Measurements from ENCODE around the gene CD84.

Gene CD84

DNA sequence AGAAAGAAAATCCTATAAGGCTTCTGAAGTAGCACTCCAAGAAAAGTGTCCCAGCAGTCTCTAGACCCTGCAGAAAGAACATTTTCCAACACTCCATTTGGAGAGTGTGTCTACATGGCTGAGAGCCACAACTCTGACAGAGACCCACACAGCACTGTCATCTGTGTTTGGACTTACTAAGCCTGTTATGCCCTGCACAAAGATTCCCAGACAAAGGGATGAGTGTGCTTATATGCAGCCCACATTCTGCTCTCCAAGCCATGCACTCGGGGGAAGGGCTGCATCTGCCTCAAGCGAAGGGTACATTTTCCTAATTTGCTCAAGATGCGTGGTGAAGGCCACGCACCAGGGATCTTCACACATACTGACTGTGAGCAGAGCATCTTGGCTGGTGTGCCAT lies 31.9 kb downstream of the CD84 start:
- H3K9ac ChIP-seq (ENCODE audit: low read length), result no peak overlapping the region
- no peak overlapping the region for H3K4me3 ChIP-seq (ENCODE audit: insufficient read depth, low read length, poor library complexity, severe bottlenecking)
- H3K27ac ChIP-seq (ENCODE audit: low read depth, low read length), result no peak overlapping the region
- H3K9me2 ChIP-seq (replicated peaks; ENCODE audit: insufficient read depth, low read length), result no peaks in the 10 kb centered on the region
- H3K4me2 ChIP-seq (ENCODE audit: low read depth, low read length, poor library complexity, severe bottlenecking), result no peak overlapping the region
- no peaks in the 10 kb centered on the region for H3F3A ChIP-seq (ENCODE audit: insufficient read depth)
- H3K36me3 ChIP-seq (ENCODE audit: low read length), result no peaks in the 10 kb centered on the region; the same call in 1 of the 2 replicates
- H3K27me3 ChIP-seq (ENCODE audit: low read length), result no peaks in the 10 kb centered on the region
- H4K20me1 ChIP-seq (ENCODE audit: low read depth, low read length), result no peaks in the 10 kb centered on the region
- no peaks in the 10 kb centered on the region for H3K9me3 ChIP-seq (ENCODE audit: insufficient read depth, low read length)
- TF ChIP-seq, protein P1, sequence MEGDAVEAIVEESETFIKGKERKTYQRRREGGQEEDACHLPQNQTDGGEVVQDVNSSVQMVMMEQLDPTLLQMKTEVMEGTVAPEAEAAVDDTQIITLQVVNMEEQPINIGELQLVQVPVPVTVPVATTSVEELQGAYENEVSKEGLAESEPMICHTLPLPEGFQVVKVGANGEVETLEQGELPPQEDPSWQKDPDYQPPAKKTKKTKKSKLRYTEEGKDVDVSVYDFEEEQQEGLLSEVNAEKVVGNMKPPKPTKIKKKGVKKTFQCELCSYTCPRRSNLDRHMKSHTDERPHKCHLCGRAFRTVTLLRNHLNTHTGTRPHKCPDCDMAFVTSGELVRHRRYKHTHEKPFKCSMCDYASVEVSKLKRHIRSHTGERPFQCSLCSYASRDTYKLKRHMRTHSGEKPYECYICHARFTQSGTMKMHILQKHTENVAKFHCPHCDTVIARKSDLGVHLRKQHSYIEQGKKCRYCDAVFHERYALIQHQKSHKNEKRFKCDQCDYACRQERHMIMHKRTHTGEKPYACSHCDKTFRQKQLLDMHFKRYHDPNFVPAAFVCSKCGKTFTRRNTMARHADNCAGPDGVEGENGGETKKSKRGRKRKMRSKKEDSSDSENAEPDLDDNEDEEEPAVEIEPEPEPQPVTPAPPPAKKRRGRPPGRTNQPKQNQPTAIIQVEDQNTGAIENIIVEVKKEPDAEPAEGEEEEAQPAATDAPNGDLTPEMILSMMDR (IDR thresholded peaks at IDR 0.05; ENCODE audit: insufficient read depth, low read length, poor library complexity, severe bottlenecking), result no peak
- no peak for TF ChIP-seq EZH2phosphoT487 (conservative IDR thresholded peaks at IDR 0.05; ENCODE audit: low read length)
- no peak overlapping the region for H2AFZ ChIP-seq (ENCODE audit: low read depth, low read length, severe bottlenecking)
- no peaks in the 10 kb centered on the region for H3K79me2 ChIP-seq (ENCODE audit: insufficient read depth, low read length)

DNA sequence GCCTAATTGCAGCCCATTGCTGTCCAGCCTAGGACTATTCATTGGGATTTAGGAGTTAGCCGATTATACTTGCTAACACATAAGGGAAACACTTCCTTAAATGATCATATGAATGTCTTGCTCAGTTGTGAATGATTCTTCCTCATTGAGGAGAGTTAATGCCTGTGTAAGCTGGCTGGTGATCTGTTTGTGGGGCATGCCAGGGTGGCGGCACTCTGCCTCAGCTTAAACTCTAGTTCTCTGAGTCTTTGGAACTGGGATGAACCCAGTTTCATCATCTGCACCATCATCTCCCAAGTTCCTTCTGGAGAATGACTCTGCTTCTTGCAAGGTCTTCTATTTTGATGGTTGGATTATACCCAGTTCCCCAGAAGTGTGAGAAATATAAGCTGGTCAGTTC lies 32.4 kb downstream of the CD84 start:
- TF ChIP-seq EZH2phosphoT487 (conservative IDR thresholded peaks at IDR 0.05; ENCODE audit: low read length), result no peak
- TF ChIP-seq, protein P1 (IDR thresholded peaks at IDR 0.05; ENCODE audit: insufficient read depth, low read length, poor library complexity, severe bottlenecking), result no peak
- H4K20me1 ChIP-seq (ENCODE audit: low read depth, low read length), result no peaks in the 10 kb centered on the region
- no peaks in the 10 kb centered on the region for H3K27me3 ChIP-seq (ENCODE audit: low read length)
- no peaks in the 10 kb centered on the region for H3K79me2 ChIP-seq (ENCODE audit: insufficient read depth, low read length)
- no peak overlapping the region for H3K4me2 ChIP-seq (ENCODE audit: low read depth, low read length, poor library complexity, severe bottlenecking)
- no peaks in the 10 kb centered on the region for H3K36me3 ChIP-seq (ENCODE audit: low read length)
- H3K9me3 ChIP-seq (ENCODE audit: insufficient read depth, low read length), result no peaks in the 10 kb centered on the region
- no peak overlapping the region for H3K27ac ChIP-seq (ENCODE audit: low read depth, low read length)
- no peaks in the 10 kb centered on the region for H3F3A ChIP-seq (ENCODE audit: insufficient read depth)
- H3K9ac ChIP-seq (ENCODE audit: low read length), result no peak overlapping the region
- no peaks in the 10 kb centered on the region for H3K9me2 ChIP-seq (replicated peaks; ENCODE audit: insufficient read depth, low read length)
- H3K4me3 ChIP-seq (ENCODE audit: insufficient read depth, low read length, poor library complexity, severe bottlenecking), result no peak overlapping the region
- no peak overlapping the region for H2AFZ ChIP-seq (ENCODE audit: low read depth, low read length, severe bottlenecking)

DNA sequence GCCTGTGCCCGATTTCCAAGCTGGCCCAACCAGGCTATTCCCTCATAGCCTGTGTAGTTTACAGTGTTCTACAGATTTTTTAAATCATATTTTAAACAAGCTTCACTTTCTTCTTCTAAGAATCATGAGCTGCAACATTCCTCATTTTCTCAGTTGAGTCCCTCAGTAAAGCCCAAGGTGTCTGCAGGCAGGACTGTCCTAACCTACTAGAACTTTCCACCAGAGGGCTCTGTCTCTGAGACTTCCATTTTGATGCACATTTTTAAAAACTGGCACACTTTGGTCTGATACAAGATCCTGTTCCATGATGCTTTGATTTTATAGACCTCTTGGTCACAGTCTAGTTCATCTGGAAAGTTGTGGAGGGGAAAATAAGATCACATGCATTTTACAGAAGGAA lies 34.6 kb downstream of the CD84 start:
- no peaks in the 10 kb centered on the region for H3K36me3 ChIP-seq (ENCODE audit: low read length)
- no peaks in the 10 kb centered on the region for H3F3A ChIP-seq (ENCODE audit: insufficient read depth)
- no peaks in the 10 kb centered on the region for H4K20me1 ChIP-seq (ENCODE audit: low read depth, low read length)
- H3K9me3 ChIP-seq (ENCODE audit: insufficient read depth, low read length), result no peaks in the 10 kb centered on the region
- no peaks in the 10 kb centered on the region for H3K27me3 ChIP-seq (ENCODE audit: low read length)
- H2AFZ ChIP-seq (ENCODE audit: low read depth, low read length, severe bottlenecking), result peak overlapping the region; percentile 32
- no peaks in the 10 kb centered on the region for H3K79me2 ChIP-seq (ENCODE audit: insufficient read depth, low read length)
- H3K27ac ChIP-seq (ENCODE audit: low read depth, low read length), result no peak overlapping the region
- TF ChIP-seq, protein P1 (IDR thresholded peaks at IDR 0.05; ENCODE audit: insufficient read depth, low read length, poor library complexity, severe bottlenecking), result peak; percentile 79
- TF ChIP-seq EZH2phosphoT487 (conservative IDR thresholded peaks at IDR 0.05; ENCODE audit: low read length), result no peak
- H3K4me2 ChIP-seq (ENCODE audit: low read depth, low read length, poor library complexity, severe bottlenecking), result no peak overlapping the region
- no peak overlapping the region for H3K4me3 ChIP-seq (ENCODE audit: insufficient read depth, low read length, poor library complexity, severe bottlenecking)
- H3K9ac ChIP-seq (ENCODE audit: low read length), result no peak overlapping the region
- H3K9me2 ChIP-seq (replicated peaks; ENCODE audit: insufficient read depth, low read length), result no peaks in the 10 kb centered on the region
